ENCODE data around the gene SLITRK3. TPM values are rescaled to one million over a fixed set of nuclear protein-coding genes. Genes with fewer than 3 reads are reported as not detected.

Gene SLITRK3
- total RNA-seq, 4 donors from 2014 or later = not detected

- H3K9me3 ChIP-seq = no peaks in the 10 kb centered on the region
- WGBS, 2 donors = 94 to 95% methylated on average over 12 of the region's 12 CpGs
- DNase-seq (ENCODE audit: low spot score in 2 of 2) = no peak
- H3K27me3 ChIP-seq = peaks cover 0 to 13% of the 10 kb centered on the region in 2 donors
- peaks cover 0 to 11% (median 0%) of the 10 kb centered on the region in 4 donors for H3K4me1 ChIP-seq
- TF ChIP-seq POLR2A (IDR thresholded peaks at IDR 0.05) (no peak), CTCF (IDR thresholded peaks at IDR 0.05) (no peak), EP300 (IDR thresholded peaks at IDR 0.05) (no peak)
- no peak overlapping the region for H3K4me3 ChIP-seq
- H3K36me3 ChIP-seq = no peaks in the 10 kb centered on the region
- no peak overlapping the region for H3K27ac ChIP-seq
Observed at GRCh38 chr3:165188452-165188851, 7.7 kb downstream of the SLITRK3 start.

- Histone ChIP-seq H3K27ac (no peak overlapping the region), H3K4me3 (no peak overlapping the region), H3K4me1 (no peaks in the 10 kb centered on the region), H3K9me3 (no peaks in the 10 kb centered on the region), H3K27me3 (no peaks in the 10 kb centered on the region), H3K36me3 (no peaks in the 10 kb centered on the region)
- no peak for DNase-seq (ENCODE audit: low spot score in 2 of 2)
- peak; percentile 66 to 74 (median 69) for TF ChIP-seq CTCF (IDR thresholded peaks at IDR 0.05)
- no peak for TF ChIP-seq EP300 (IDR thresholded peaks at IDR 0.05)
- WGBS, 2 donors = 22 to 23% methylated on average over 8 of the region's 8 CpGs
Observed at GRCh38 chr3:165185707-165186327, 10.4 kb downstream of the SLITRK3 start.

GRCh38 chr3:165181556-165181955 is 14.6 kb downstream of the SLITRK3 start:
- TF ChIP-seq EP300 (IDR thresholded peaks at IDR 0.05) (no peak), CTCF (IDR thresholded peaks at IDR 0.05) (no peak), POLR2A (IDR thresholded peaks at IDR 0.05) (no peak)
- Histone ChIP-seq H3K36me3 (no peaks in the 10 kb centered on the region), H3K4me3 (no peak overlapping the region), H3K4me1 (no peaks in the 10 kb centered on the region), H3K9me3 (no peaks in the 10 kb centered on the region), H3K27ac (no peak overlapping the region), H3K27me3 (no peaks in the 10 kb centered on the region)
- 66 to 81% methylated on average over 1 of the region's 1 CpG for WGBS, 2 donors
- DNase-seq (ENCODE audit: low spot score in 2 of 2) = no peak

- Histone ChIP-seq H3K4me1 (no peaks in the 10 kb centered on the region), H3K27me3 (no peaks in the 10 kb centered on the region), H3K27ac (no peak overlapping the region), H3K9me3 (no peaks in the 10 kb centered on the region), H3K36me3 (no peaks in the 10 kb centered on the region), H3K4me3 (no peak overlapping the region)
- DNase-seq (ENCODE audit: low spot score in 2 of 2) = no peak
- TF ChIP-seq CTCF (IDR thresholded peaks at IDR 0.05) = no peak
- TF ChIP-seq EP300 (IDR thresholded peaks at IDR 0.05) = no peak
- 90 to 93% methylated on average over 3 of the region's 3 CpGs for WGBS, 2 donors
Observed at GRCh38 chr3:165170236-165170635, 25.9 kb downstream of the SLITRK3 start.

- Histone ChIP-seq H3K4me1 (no peaks in the 10 kb centered on the region), H3K27ac (no peak overlapping the region), H3K4me3 (no peak overlapping the region), H3K9me3 (no peaks in the 10 kb centered on the region), H3K27me3 (no peaks in the 10 kb centered on the region), H3K36me3 (no peaks in the 10 kb centered on the region)
- no peak for DNase-seq (ENCODE audit: low spot score in 2 of 2)
- WGBS, 2 donors = 96 to 98% methylated on average over 5 to 6 of the region's 6 CpGs
- TF ChIP-seq CTCF (IDR thresholded peaks at IDR 0.05) (no peak), POLR2A (IDR thresholded peaks at IDR 0.05) (no peak), EP300 (IDR thresholded peaks at IDR 0.05) (no peak)
Observed at GRCh38 chr3:165169368-165169767, 26.8 kb downstream of the SLITRK3 start.
